Caco-2 (cell line): Measurements from ENCODE around the gene ATG7. TPM values are rescaled to one million over a fixed set of nuclear protein-coding genes. Genes with fewer than 3 reads are reported as not detected.
A peak's percentile ranks its signal among the peaks of the same experiment; 100 is the strongest.

ENCODE experiments used
- BruUV-seq: library from RNA; stranded (reverse); fragments of 400-500 nt; replicated peaks from 2 replicates; lab custom pipeline; 2021; lab: Mats Ljungman, UMichigan
- CTCF ChIA-PET: fragments of 300-600 bp; sonication (Branson Sonifier 250); formaldehyde crosslinking; loops from one replicate; lab custom pipeline; 2022; ENCODE audit warnings: antibody characterized with exemption; lab: Charles Lee
- POLR2A ChIA-PET: fragments of 300-600 bp; sonication (Branson Sonifier 250); formaldehyde crosslinking; loops from one replicate; lab custom pipeline; 2022; ENCODE audit warnings: antibody characterized with exemption; lab: Charles Lee
- DNase-seq, 2 experiments: peaks; one replicate each; pipeline versions ENCODE4 v3.0.0 to v3.0.0-alpha.2; 2020 to 2022
- H3K27me3 ChIP-seq: replicated peaks from 2 replicates; pipeline ENCODE4 v1.6.0; 2011; ENCODE audit warnings: low read length; ENCODE audit not compliant: control insufficient read depth, insufficient read depth
- H3K36me3 ChIP-seq: 2 replicates; pipeline ENCODE4 v1.5.1; 2011; ENCODE audit warnings: low read length; ENCODE audit not compliant: control insufficient read depth, insufficient read depth
- H3K4me1 ChIP-seq: fragments of 250-450 bp; sonication (Bioruptor Pico); 2 replicates; pipeline ENCODE4 v1.5.1; 2020; ENCODE audit warnings: mild to moderate bottlenecking
- H3K4me3 ChIP-seq: 2 replicates; pipeline ENCODE4 v1.5.1; 2011; ENCODE audit warnings: low read depth, mild to moderate bottlenecking, control low read depth, low read length
- H3K9me3 ChIP-seq: fragments of 250-450 bp; sonication (Bioruptor Pico); 2 replicates; pipeline ENCODE4 v1.5.1; 2020; ENCODE audit warnings: mild to moderate bottlenecking, moderate library complexity
- H3K27ac Mint-ChIP-seq: one replicate; pipeline ENCODE4 v1.8.0; 2022; ENCODE audit warnings: mixed read lengths; ENCODE audit not compliant: unreplicated experiment
- H3K27me3 Mint-ChIP-seq: one replicate; pipeline ENCODE4 v1.8.0; 2022; ENCODE audit warnings: mixed read lengths; ENCODE audit not compliant: insufficient read depth, unreplicated experiment
- H3K36me3 Mint-ChIP-seq: one replicate; pipeline ENCODE4 v1.8.0; 2022; ENCODE audit warnings: mild to moderate bottlenecking, mixed read lengths; ENCODE audit not compliant: insufficient read depth, unreplicated experiment
- H3K4me1 Mint-ChIP-seq: one replicate; pipeline ENCODE4 v1.8.0; 2022; ENCODE audit warnings: low read depth, mixed read lengths; ENCODE audit not compliant: unreplicated experiment
- H3K4me3 Mint-ChIP-seq: one replicate; pipeline ENCODE4 v1.8.0; 2022; ENCODE audit warnings: mild to moderate bottlenecking, moderate library complexity, mixed read lengths; ENCODE audit not compliant: unreplicated experiment
- H3K9me3 Mint-ChIP-seq: one replicate; pipeline ENCODE4 v1.8.0; 2022; ENCODE audit warnings: mixed read lengths; ENCODE audit not compliant: unreplicated experiment
- intact Hi-C: fragments of 100-400 bp; cut with micrococcal nuclease; formaldehyde crosslinking; loops from one replicate; pipeline ENCODE4 v1.10.0; 2022; ENCODE audit not compliant: unreplicated experiment
- total RNA-seq: library from RNA; stranded (reverse); gene quantifications from 2 replicates; pipeline ENCODE4 v1.2.3, GENCODE V29; 2022
- TF ChIP-seq, protein P1 (sequence below), 2 experiments: fragments of 200-600 bp in 1 of 2; IDR thresholded peaks; 1 replicate in 1 of 2; 2 replicates in 1 of 2; pipeline versions ENCODE4 v1.5.1 to v1.8.0; 2011 to 2022; ENCODE audit warnings: antibody characterized with exemption in 1 of 2, control low read depth in 1 of 2, inconsistent platforms in 1 of 2, low read depth in 1 of 2, low read length in 1 of 2, mild to moderate bottlenecking in 1 of 2, moderate library complexity in 1 of 2; ENCODE audit not compliant: insufficient read depth in 1 of 2, severe bottlenecking in 1 of 2, unreplicated experiment in 1 of 2

ATG7 gene
- total RNA-seq, 1 experiment from 2014 or later, result 24.4 TPM

- no peak overlapping the region for H3K27ac Mint-ChIP-seq
- BruUV-seq, result no TSS peak
- peaks cover 41% of the 10 kb centered on the region for H3K36me3 Mint-ChIP-seq
- H3K4me3 ChIP-seq, result no peak overlapping the region
- H3K27me3 ChIP-seq, result no peaks in the 10 kb centered on the region
- DNase-seq, result no peak
- POLR2A ChIA-PET, result no interaction called here
- no peak overlapping the region for H3K4me3 Mint-ChIP-seq
- H3K36me3 ChIP-seq, result no peaks in the 10 kb centered on the region
- H3K4me1 ChIP-seq, result no peaks in the 10 kb centered on the region
- TF ChIP-seq, protein P1, sequence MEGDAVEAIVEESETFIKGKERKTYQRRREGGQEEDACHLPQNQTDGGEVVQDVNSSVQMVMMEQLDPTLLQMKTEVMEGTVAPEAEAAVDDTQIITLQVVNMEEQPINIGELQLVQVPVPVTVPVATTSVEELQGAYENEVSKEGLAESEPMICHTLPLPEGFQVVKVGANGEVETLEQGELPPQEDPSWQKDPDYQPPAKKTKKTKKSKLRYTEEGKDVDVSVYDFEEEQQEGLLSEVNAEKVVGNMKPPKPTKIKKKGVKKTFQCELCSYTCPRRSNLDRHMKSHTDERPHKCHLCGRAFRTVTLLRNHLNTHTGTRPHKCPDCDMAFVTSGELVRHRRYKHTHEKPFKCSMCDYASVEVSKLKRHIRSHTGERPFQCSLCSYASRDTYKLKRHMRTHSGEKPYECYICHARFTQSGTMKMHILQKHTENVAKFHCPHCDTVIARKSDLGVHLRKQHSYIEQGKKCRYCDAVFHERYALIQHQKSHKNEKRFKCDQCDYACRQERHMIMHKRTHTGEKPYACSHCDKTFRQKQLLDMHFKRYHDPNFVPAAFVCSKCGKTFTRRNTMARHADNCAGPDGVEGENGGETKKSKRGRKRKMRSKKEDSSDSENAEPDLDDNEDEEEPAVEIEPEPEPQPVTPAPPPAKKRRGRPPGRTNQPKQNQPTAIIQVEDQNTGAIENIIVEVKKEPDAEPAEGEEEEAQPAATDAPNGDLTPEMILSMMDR (IDR thresholded peaks at IDR 0.05; ENCODE audit: insufficient read depth in 1 of 2, low read depth in 1 of 2, low read length in 1 of 2, severe bottlenecking in 1 of 2, unreplicated experiment in 1 of 2), result no peak
- H3K4me1 Mint-ChIP-seq, result no peaks in the 10 kb centered on the region
- CTCF ChIA-PET, result no interaction called here
- H3K27me3 Mint-ChIP-seq, result no peaks in the 10 kb centered on the region
- no peaks in the 10 kb centered on the region for H3K9me3 Mint-ChIP-seq
- intact Hi-C loops, result no loop called here
- no peaks in the 10 kb centered on the region for H3K9me3 ChIP-seq
Observed at GRCh38 chr3:11547498-11547897, 275.3 kb downstream of the ATG7 start.

- no TSS peak for BruUV-seq
- no peaks in the 10 kb centered on the region for H3K9me3 Mint-ChIP-seq
- H3K36me3 ChIP-seq, result no peaks in the 10 kb centered on the region
- H3K4me1 ChIP-seq, result no peaks in the 10 kb centered on the region
- H3K4me3 Mint-ChIP-seq, result no peak overlapping the region
- CTCF ChIA-PET, result no interaction called here
- no peak for DNase-seq
- H3K27ac Mint-ChIP-seq, result peak overlapping the region; percentile 15
- no peaks in the 10 kb centered on the region for H3K27me3 ChIP-seq
- peaks cover 48% of the 10 kb centered on the region for H3K36me3 Mint-ChIP-seq
- no peak overlapping the region for H3K4me3 ChIP-seq
- intact Hi-C loops, result no loop called here
- POLR2A ChIA-PET, result no interaction called here
- H3K4me1 Mint-ChIP-seq, result no peaks in the 10 kb centered on the region
- no peaks in the 10 kb centered on the region for H3K9me3 ChIP-seq
- H3K27me3 Mint-ChIP-seq, result no peaks in the 10 kb centered on the region
- TF ChIP-seq, protein P1 (IDR thresholded peaks at IDR 0.05; ENCODE audit: insufficient read depth in 1 of 2, low read depth in 1 of 2, low read length in 1 of 2, severe bottlenecking in 1 of 2, unreplicated experiment in 1 of 2), result no peak
Observed at GRCh38 chr3:11548721-11549131, 276.5 kb downstream of the ATG7 start.

GRCh38 chr3:11549580-11550140 lies 277.5 kb downstream of the ATG7 start:
- ChIA-PET POLR2A (no interaction called here), CTCF (no interaction called here)
- Histone ChIP-seq H3K36me3 (no peaks in the 10 kb centered on the region), H3K4me1 (no peaks in the 10 kb centered on the region), H3K9me3 (no peaks in the 10 kb centered on the region), H3K4me3 (no peak overlapping the region), H3K27me3 (no peaks in the 10 kb centered on the region)
- no TSS peak for BruUV-seq
- Mint-ChIP-seq H3K27me3 (no peaks in the 10 kb centered on the region), H3K9me3 (no peaks in the 10 kb centered on the region), H3K4me3 (no peak overlapping the region), H3K27ac (no peak overlapping the region), H3K4me1 (no peaks in the 10 kb centered on the region), H3K36me3 (peaks cover 52% of the 10 kb centered on the region)
- TF ChIP-seq, protein P1 (IDR thresholded peaks at IDR 0.05; ENCODE audit: insufficient read depth in 1 of 2, low read depth in 1 of 2, low read length in 1 of 2, severe bottlenecking in 1 of 2, unreplicated experiment in 1 of 2), result no peak
- no peak for DNase-seq
- intact Hi-C loops, result no loop called here
